Nephron (organoid): ENCODE data around the gene EXOC6.

ENCODE experiments used
- H3K27ac Mint-ChIP-seq, 3 experiments: 2 replicates each; pipeline ENCODE4 v1.8.0; 2020; ENCODE audit warnings: mixed read lengths in 3 of 3, mild to moderate bottlenecking in 2 of 3, moderate library complexity in 1 of 3
- H3K27me3 Mint-ChIP-seq: 2 replicates; pipeline ENCODE4 v1.8.0; 2021; ENCODE audit warnings: low read depth, mild to moderate bottlenecking, moderate library complexity, mixed read lengths
- H3K36me3 Mint-ChIP-seq: 2 replicates; pipeline ENCODE4 v1.8.0; 2020; ENCODE audit warnings: low read depth, mixed read lengths
- H3K4me1 Mint-ChIP-seq: 2 replicates; pipeline ENCODE4 v1.8.0; 2020; ENCODE audit warnings: mixed read lengths
- H3K4me3 Mint-ChIP-seq, 3 experiments: 2 replicates each; pipeline ENCODE4 v1.8.0; 2020; ENCODE audit warnings: mild to moderate bottlenecking in 3 of 3, mixed read lengths in 3 of 3, moderate library complexity in 2 of 3
- H3K9me3 Mint-ChIP-seq: 2 replicates; pipeline ENCODE4 v1.8.0; 2020; ENCODE audit warnings: mixed read lengths
- TF ChIP-seq, protein P1 (sequence below), 3 experiments: fragments of 200-600 bp; sonication (generic); IDR thresholded peaks; one replicate each; pipeline ENCODE4 v1.5.0; 2021; ENCODE audit warnings: antibody characterized with exemption in 3 of 3; ENCODE audit not compliant: unreplicated experiment in 3 of 3

Gene EXOC6

GRCh38 chr10:93023013-93023650 is 174.8 kb downstream of the EXOC6 start:
- TF ChIP-seq, protein P1, sequence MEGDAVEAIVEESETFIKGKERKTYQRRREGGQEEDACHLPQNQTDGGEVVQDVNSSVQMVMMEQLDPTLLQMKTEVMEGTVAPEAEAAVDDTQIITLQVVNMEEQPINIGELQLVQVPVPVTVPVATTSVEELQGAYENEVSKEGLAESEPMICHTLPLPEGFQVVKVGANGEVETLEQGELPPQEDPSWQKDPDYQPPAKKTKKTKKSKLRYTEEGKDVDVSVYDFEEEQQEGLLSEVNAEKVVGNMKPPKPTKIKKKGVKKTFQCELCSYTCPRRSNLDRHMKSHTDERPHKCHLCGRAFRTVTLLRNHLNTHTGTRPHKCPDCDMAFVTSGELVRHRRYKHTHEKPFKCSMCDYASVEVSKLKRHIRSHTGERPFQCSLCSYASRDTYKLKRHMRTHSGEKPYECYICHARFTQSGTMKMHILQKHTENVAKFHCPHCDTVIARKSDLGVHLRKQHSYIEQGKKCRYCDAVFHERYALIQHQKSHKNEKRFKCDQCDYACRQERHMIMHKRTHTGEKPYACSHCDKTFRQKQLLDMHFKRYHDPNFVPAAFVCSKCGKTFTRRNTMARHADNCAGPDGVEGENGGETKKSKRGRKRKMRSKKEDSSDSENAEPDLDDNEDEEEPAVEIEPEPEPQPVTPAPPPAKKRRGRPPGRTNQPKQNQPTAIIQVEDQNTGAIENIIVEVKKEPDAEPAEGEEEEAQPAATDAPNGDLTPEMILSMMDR (IDR thresholded peaks at IDR 0.05; ENCODE audit: unreplicated experiment in 3 of 3) = no peak
- Mint-ChIP-seq H3K27ac (no peak overlapping the region), H3K27me3 (no peaks in the 10 kb centered on the region), H3K4me1 (no peaks in the 10 kb centered on the region), H3K9me3 (peaks cover 8% of the 10 kb centered on the region), H3K4me3 (no peak overlapping the region), H3K36me3 (peaks cover 23% of the 10 kb centered on the region)

DNA sequence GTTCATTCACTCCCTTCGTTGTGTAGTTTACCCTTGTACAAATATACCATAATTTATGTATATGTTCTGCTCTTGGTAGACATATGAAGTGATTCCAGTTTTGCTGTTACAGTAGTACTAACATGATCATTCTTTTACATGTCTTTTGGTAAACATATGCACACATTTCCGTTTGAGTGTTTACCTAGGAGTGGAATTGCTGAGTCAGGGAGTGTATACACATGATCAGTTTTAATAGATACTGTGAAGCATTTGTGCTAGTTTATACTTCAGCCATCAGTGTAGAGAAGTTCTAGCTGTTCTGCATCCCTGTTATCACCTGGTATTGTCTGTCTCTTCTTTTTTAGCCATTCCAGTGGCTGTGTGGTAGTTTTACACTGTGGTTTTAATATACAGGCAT is 177.8 kb downstream of the EXOC6 start:
- H3K27ac Mint-ChIP-seq = no peak overlapping the region
- TF ChIP-seq, protein P1 (IDR thresholded peaks at IDR 0.05; ENCODE audit: unreplicated experiment in 3 of 3) = no peak

DNA sequence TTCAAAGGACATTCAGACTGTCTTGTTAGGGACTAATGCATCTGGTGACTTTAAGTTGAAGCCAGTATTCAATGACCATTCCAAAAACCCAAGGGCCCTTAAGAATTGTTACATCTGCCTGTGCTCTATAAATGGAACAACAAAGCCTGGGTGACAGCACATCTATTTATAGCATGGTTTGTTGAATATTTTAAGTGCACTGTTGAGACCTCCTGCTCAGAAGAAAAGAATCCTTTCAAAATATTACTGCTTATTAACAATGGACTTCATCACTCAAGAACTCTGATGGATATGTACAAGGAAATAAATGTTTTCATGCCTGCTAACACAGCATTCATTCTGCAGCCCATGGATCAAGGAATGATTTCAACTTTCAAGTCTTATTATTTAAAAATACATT is 179.2 kb downstream of the EXOC6 start:
- Mint-ChIP-seq H3K27ac (no peak overlapping the region), H3K36me3 (peaks cover 29% of the 10 kb centered on the region), H3K27me3 (no peaks in the 10 kb centered on the region), H3K9me3 (peaks cover 8% of the 10 kb centered on the region), H3K4me3 (no peak overlapping the region), H3K4me1 (peaks cover 12% of the 10 kb centered on the region)
- TF ChIP-seq, protein P1 (IDR thresholded peaks at IDR 0.05; ENCODE audit: unreplicated experiment in 3 of 3) = no peak

More for the DNA sequence above, 177.8 kb downstream of the EXOC6 start:
- H3K36me3 Mint-ChIP-seq = peaks cover 29% of the 10 kb centered on the region
- H3K27me3 Mint-ChIP-seq = no peaks in the 10 kb centered on the region
- no peak overlapping the region for H3K4me3 Mint-ChIP-seq
- H3K9me3 Mint-ChIP-seq = peaks cover 8% of the 10 kb centered on the region
- peaks cover 5% of the 10 kb centered on the region for H3K4me1 Mint-ChIP-seq

- H3K27ac Mint-ChIP-seq = no peak overlapping the region
- no peak overlapping the region for H3K4me3 Mint-ChIP-seq
Measured at GRCh38 chr10:93028883-93029282, 180.6 kb downstream of the EXOC6 start.

GRCh38 chr10:93030409-93030808 is 182.1 kb downstream of the EXOC6 start:
- Mint-ChIP-seq H3K9me3 (peaks cover 8% of the 10 kb centered on the region), H3K36me3 (peaks cover 26% of the 10 kb centered on the region)

More at GRCh38 chr10:93028883-93029282, 180.6 kb downstream of the EXOC6 start:
- peaks cover 8% of the 10 kb centered on the region for H3K9me3 Mint-ChIP-seq
- peaks cover 19% of the 10 kb centered on the region for H3K4me1 Mint-ChIP-seq
- no peaks in the 10 kb centered on the region for H3K27me3 Mint-ChIP-seq
- H3K36me3 Mint-ChIP-seq = peaks cover 29% of the 10 kb centered on the region
- TF ChIP-seq, protein P1 (IDR thresholded peaks at IDR 0.05; ENCODE audit: unreplicated experiment in 3 of 3) = no peak

More at GRCh38 chr10:93030409-93030808, 182.1 kb downstream of the EXOC6 start:
- H3K27me3 Mint-ChIP-seq = no peaks in the 10 kb centered on the region
- TF ChIP-seq, protein P1 (IDR thresholded peaks at IDR 0.05; ENCODE audit: unreplicated experiment in 3 of 3) = no peak
- H3K4me1 Mint-ChIP-seq = peaks cover 29% of the 10 kb centered on the region
- H3K4me3 Mint-ChIP-seq = no peak overlapping the region
- no peak overlapping the region for H3K27ac Mint-ChIP-seq
